HG03159 (cell line): ENCODE data around the gene ID4.
A peak's percentile ranks its signal among the peaks of the same experiment; 100 is the strongest.

Experiments used
- ATAC-seq: cut with Tn5 transposase; IDR thresholded peaks from one replicate; pipeline ENCODE4 v1.9.1; 2021; ENCODE audit warnings: mild to moderate bottlenecking, moderate library complexity; ENCODE audit not compliant: unreplicated experiment

Gene ID4, protein sequence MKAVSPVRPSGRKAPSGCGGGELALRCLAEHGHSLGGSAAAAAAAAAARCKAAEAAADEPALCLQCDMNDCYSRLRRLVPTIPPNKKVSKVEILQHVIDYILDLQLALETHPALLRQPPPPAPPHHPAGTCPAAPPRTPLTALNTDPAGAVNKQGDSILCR

DNA sequence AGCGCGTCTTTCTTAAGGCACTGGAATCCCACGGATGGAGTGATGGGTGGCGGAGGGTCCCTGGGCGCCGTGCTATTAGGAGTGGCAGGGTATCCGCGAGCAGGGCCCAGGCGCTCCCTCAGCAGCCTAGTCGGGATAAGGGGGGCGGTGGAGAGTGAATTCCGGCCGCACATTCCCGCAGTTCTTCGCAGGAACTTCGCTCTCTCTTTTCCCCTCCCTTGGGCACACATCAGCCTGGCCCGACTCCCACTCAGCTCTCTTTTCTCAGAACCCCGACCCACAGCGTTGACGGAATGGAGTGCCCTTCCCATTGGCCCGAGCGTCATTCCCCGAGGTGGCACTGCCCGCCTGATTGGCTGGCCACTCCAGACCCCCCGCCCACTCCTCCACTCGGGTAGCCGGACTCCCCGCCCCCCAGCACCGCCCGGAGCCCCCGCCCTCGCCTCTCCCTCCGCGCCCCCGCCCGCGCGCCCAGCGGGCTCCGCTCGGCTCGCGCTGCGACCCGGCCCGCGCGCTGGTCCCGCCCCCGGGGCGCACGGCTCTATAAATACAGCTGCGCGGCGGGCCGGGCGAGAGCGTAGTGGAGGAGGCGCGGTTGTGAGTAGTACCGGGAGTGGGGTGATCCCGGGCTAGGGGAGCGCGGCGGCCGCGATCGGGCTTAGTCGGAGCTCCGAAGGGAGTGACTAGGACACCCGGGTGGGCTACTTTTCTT is at the start of gene ID4:
Gene ID4, plus strand, starts transcription at position 572 of the 712 bp plus-strand sequence. CDS start 385 bp downstream, outside the sequence.
- ATAC-seq: no peak

DNA sequence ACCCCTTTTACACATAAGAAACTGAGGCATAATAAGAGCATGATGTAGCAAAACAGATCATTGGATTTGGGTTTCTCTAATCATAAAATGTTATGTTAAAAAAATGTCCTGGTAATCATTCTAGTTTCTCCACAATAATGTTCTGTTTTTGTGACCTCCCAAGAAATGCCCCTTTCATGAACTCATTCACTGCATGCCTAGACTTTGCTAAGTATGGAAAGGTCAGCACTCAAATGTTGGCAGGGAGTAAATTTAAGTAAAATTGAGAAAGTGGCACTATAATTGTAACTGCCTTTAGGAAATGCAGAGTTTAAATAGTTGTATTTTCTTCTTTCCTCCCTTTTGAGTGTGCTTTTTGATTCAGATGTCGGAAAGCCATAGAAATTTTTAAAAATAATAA is 48.5 kb upstream of the ID4 start:
- no peak for ATAC-seq

DNA sequence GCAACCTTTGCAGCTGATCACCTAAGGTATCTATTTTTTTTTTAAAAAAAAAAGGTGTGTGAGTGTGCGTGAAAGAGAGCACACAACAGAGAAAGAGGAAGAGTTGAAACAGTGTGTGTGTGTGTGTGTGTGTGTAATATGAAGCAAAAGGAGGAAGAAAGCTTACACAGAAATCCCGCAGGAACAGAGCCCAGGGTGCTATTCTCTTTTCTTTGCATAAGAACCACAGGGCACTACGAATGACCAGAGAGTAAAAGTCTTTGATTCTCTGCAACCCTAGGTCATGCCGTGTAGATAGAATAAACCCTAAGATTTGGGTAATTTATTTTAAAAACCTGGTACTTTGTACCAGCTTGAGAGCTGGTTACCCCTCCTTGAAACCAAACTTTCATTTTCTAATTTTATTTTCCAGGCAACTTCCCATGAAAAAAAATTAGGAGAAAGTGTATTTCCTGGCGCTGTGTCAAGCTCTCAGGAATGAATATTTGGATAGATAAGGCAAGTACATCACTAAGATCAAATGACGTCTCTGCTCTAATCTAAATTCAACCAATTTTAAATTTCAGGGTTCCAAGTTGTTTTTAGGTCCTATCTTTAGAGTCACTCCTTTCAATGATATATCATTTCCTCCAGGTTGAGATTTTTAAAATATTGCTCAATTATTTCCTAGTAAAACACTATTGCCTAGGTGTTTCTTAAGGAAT is 47.9 kb upstream of the ID4 start:
- ATAC-seq: no peak

DNA sequence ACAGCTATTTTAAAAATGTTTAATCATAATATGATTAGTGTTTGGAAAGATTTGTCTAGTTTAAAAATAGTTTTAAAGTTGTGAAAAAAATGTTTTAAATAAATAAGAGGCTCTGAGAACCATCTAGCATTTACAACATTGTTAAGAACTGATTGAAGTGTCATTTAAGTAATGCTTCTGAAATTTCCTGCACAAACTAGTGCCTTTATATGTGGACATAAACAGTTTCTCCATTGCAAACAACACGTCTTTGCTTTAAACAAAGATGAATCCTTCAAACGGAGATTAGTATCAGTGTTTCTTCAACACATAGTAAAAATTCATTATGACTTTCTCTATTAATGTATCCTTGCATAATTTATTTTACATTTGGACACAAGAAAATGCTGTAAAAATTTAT is 45.9 kb upstream of the ID4 start:
- ATAC-seq: no peak

DNA sequence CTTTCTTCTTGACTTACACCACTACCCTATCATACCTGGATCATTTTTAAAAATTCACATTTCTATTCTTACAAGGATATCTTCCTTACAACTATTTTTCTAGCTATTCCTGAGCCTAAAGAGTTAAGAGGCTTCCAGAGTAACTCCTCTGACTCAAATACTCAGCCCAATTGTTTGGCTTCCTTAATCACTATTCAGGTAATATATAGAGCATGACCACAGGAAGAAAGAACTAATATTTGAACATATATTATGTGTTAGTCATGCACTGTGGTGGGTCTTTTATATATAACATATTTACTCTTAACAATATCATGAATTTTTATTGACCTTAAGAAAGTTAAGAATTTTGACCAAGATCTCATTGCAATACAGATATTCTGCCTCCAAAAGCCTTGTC is 42.0 kb upstream of the ID4 start:
- ATAC-seq: no peak

DNA sequence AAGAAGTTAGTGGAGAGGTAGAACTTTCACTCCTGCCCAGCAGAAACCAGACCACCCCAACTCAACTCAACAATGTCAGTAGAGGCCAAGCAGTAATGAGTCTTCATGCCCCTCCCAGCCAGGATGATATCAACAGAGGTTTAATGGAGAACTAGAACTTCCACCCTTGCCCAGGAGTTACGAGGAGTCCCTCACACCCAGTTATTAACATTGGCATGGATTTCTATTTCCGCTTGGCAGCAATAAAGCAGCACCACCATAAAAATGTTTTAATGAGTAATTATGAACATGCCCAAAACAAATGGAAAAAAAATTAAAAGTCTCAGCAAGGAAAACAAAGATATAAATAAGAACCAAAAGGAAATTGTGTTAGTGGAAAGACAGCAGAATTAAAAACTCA is 40.7 kb upstream of the ID4 start:
- ATAC-seq: no peak

DNA sequence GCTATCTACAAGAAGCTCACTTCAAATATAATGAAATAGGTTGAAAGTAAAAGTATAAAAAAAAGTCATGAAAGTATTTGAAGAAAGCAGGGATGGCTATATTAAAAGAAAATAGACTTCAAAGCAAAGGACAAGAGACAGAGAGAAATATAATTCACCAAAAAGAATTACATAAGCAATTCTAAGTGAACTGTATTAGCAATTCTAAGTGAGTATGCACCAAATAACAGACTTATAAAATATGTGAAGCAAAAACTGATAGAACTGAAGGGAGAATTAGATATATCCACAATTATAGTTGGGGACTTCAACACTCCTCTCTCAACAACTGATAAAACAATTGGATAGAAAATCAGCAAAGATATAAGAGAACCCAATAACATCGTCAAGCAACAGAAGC is 38.8 kb upstream of the ID4 start:
- no peak for ATAC-seq

DNA sequence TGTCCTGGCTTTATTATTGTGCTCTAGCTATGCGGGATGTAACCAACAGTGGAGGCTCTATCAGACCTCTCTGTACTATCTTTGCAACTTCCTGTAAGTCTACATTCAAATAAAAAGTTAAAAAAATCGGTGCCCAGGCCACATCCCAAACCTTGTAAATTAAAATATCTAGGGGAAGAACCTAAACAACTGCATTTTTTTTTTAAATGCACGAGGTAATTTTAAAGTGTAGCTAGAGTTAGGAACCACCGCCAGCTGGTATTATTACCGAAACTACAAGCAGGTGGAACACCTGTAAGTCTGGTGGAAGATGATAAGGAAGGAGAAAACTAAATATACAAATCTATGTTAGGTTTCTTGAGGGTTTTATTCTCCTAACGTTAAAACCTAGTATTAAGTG is 34.5 kb upstream of the ID4 start:
- no peak for ATAC-seq

DNA sequence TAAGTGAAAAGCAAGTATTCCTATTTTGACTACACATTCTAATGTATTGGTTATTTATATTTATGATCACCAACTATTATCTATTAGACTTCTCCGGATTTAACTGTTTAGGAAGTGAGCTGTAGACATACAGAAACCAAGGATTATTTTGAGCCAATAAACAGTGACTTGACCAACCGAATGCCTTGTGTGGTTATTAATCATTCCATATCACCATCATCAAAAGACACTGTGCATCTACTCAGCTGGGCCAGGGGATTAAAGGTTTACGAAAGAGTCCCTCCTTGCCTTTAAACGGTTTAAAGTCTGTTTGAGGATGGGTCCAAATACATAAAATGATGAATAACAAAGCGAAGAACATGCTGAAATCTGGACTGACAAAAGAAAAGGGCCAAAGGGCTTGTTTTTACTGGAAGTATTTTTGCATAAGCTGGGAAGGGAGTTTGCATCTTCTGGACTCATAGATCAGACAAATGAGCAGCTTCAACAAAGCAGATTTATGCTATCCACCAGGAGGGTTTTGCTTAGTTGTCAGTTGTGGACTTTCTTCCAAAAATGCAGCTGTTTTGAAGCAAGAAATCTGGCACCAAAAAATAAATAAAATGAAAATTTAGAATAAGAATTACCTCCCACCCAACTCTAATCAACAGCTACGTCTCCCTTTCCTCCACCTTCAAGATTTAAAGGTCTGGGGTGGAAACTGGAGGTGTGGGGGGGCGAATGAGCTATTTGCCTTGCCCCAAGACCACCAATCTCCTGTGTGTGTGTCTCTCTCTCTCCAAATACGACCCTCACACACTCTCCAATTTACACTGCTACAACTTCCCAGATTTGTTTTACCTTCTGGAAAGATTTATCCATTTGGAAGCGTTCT is 33.6 kb upstream of the ID4 start:
- no peak for ATAC-seq

DNA sequence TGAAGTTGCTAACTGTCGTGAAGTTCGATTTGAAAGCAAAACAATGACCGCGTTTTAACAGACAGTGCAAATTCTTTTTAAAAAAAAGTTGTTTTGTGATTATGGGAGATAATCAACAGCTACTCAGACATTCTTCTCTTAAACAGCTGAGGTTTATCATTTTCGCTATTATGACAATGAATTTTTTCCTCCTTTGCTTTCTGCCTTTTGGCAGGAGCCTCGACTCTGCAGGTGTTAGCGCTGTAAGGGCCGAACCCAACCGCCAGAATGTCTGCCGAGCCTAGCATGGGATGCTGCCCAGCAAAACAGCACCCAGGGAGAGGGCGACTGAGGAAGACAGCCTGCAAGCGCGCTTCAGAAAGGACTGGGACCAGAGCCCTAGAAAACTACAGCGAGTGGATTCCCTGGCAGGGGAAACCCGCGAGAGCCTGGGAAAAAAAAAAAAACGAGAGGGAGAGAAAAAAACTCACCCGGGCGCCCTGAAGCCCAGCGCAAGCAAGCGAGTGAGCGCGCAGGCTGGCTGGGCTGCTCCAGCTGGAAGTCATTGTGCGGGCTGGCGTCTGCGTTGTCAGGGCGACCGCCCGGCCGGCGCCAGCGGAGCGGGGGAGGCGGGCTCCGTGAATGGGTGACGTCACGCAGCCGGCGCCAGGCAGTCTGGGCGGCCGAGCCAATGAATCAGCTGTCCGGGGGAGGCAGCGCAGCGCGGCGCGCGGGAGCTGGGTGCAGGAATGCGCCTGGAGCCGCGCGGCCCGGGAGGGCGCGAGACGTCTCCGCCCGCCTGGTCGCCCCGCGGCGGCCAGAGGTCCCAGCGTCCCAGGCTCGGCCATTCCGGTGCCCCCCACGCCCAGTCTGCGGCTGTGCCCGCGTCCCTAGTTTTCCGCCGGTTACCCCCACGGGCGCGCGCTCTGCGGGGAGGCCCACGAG is 32.7 kb upstream of the ID4 start:
- peak; percentile 99 for ATAC-seq

DNA sequence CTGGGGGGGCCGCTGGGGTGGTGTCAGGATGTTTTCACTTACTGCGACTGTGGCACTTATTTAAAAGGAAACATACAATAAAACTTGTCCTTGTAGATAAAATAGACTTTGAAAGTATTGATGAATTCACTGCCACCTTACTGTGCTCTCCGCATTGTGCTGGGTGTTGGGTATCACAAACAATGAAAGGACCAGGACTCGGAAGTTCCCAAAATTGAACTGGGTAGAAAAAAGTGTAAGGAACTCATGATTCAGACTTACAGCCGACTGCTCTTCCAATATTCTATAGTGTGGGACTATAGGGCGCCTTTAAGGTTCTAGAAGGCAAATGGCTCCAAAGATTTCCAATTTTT is 32.1 kb upstream of the ID4 start:
- ATAC-seq: no peak

DNA sequence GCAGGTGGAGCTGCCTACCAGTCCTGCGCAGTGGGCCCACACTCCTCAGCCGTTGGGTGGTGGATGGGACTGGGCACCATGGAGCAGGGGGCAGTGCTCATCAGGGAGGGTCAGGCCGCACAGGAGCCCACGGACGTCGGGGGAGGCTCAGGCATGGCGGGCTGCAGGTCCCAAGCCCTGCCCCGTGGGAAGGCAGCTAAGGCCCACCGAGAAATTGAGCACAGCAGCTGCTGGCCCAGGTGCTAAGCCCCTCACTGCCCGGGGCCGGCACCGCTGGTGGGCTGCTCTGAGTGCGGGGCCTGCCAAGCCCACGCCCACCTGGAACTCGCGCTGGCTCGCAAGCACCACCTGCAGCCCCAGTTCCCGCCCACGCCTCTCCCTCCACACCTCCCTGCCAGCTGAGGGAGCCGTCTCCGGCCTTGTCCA is 30.2 kb upstream of the ID4 start:
- no peak for ATAC-seq

DNA sequence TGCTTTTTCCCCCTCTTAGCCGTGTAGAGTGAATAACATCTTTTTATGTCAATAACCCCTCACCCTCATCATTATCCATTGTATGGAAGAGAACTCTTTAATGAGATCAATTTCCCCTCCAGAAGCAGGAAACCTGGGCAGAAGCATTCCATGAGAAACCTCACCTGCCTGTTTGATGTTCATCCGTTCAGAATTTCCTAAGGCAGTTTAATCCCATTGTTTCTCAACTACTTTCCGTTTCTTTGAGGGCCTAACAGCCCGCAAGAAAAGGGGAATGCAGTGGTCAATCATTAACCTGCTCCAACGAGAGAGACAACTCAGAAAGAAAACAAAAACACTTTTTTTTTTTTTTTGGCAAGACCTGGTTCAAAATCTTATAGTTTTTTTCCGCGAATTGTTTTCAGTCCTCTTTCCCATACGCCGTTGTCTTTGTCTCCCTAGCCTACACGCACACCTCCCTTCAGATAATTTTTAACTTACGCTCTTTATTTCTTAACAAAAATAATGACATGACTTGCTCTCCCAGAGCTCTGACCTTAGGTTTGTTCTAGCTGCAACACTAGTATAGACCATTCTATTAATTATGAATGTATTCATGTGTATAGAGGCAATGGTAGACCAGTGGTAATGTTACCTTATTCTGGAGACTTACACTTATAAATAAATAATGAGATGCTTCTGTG is 25.6 kb upstream of the ID4 start:
- no peak for ATAC-seq

DNA sequence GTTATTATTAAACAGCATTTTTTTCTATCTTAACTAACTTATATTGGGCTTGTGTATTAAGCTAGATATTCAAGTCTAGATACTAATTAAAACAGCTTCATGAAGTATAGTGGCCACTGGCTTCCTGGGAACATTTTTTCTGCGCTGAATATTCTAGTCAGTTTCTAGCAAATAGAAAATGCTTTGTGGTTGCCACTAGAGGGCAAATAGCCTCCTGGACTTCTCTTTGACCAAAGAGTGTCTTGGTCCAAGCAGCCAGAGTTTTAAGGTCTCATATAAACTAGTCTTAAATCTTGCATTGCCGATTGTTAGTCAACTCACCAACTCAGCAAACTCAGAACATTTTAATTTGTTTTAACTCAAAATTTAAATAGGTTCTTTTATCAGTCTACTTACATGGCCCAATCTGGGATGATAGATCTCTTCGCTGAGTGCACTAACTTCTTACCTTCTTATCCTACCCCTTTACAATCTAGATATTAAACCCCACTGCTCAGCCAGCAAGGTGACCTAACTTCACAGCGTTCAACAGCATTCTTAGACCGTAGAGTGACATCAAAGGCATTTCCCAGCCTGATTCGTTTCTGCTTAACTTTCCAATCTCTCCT is 24.6 kb upstream of the ID4 start:
- ATAC-seq: no peak

DNA sequence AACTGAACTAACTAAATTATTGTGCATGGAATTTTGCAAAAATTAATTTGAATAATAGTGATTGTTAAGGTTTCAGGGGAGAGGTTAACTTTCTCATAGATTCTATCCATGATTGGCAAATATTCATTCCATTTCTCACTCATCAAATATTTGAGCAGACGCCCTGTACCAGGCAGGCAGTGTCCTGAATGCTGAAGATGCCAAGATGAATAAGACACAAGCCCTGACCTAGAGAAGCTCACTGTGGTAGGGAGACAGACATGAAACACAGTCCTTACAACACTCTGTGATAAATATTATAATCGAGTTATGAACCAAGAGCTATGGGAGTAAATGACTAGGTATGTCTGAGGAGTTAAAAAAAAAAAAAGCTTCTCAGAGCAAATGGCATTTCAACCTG is 18.4 kb upstream of the ID4 start:
- ATAC-seq: no peak

DNA sequence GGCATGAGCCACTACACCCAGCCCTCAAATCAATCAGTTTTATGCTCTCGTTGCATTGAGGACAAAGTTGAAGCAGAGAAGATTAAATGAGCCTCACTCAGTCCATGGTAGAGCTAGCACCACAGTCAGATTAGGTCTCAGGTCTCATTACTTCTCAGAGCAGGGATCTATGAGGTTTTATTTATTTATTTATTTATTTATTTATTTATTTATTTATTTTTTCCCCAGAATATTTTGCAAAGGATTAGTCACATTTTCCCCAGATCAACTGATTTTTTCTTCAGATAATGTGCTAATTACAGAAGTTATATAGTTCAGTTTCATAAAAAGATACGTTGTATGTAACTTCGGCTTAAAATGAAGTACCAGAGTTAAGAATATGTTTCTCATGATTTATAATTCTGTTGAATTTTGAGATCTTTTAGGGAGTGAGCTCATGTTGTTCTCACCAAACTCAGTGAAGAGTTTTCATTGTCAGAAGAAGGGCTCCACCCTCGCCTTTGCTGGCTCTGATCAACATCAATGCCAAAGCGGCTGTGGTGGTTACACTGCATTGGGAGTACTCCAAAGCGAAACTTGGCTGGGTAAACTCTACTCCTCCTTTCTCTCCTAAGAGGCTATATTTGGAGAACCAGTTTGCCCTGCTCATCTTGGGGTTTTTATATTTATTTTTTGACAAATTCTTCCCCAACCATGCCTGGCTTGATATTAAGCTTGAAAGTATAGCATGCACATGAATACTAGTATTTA is 12.9 kb upstream of the ID4 start:
- no peak for ATAC-seq

DNA sequence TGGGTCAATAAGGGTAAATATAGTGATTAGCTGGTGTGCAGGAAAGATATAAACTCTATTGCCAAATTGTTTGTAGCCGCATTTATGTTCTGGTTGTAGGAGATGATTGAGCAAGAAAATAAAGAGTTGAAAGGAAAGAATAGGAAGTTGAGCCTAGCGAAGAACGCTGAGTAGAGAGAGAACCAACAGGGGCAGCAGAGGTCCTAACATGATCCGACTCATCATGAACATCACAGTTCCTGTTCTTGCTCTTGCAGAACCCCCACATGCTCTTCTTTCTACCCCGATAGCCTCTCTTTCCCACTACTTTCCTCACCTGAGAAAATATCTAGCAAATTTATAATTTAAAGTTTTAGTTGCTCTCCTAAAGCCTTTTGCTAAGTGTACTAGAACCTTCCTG is 9.9 kb upstream of the ID4 start:
- ATAC-seq: no peak

DNA sequence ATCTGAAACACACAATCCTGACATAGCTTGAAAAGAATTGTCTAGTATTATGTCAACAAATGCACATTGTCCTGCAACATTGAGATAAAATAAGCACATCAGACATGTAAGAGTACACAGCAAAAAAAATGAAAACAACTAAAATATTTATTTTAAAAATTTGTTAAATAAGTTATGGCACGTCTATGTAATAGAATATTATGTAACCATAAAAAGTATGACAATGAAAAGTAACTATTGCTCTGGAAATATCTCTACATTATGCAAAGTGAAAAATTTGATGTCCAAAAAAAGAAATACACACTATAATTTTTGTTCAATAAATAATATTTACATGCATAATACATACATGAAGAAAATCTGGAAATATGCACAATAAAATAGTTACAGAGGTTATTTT is 9.3 kb upstream of the ID4 start:
- ATAC-seq: no peak

DNA sequence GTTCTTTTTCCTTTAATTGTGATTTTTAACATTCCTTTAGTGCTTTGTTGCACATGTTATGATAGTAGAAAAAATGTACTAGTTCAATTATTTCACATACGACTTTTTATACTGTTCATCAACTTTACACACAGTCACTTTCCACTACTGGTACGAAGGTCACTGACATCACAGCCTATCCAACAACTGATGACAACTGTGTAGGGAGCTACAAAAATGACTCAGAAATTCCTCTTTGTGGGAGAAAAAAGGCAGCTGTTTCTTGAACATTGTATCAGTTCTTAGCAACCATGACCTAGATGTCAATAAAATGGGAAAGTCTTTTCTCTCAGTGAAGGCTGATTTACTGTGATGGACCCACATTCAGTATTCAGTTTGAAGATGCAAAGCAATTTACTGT is 7.0 kb upstream of the ID4 start:
- ATAC-seq: no peak
